H9 (cell line): ENCODE results near the gene AGPAT1. TPM values are rescaled to one million over a fixed set of nuclear protein-coding genes. Genes with fewer than 3 reads are reported as not detected.

Experiments used
- DNase-seq: peaks from one replicate; pipeline ENCODE4 v3.0.0-alpha.2; 2017
- H2AFZ ChIP-seq: one replicate; pipeline ENCODE4 v1.6.1; 2013; ENCODE audit warnings: mild to moderate bottlenecking, low read length, control low read depth, moderate library complexity
- H2AK5ac ChIP-seq: 2 replicates; pipeline ENCODE4 v1.6.1; 2013; ENCODE audit warnings: low read length, control low read depth, mixed read lengths; ENCODE audit not compliant: insufficient read length
- H2BK120ac ChIP-seq: one replicate; pipeline ENCODE4 v1.6.1; 2013; ENCODE audit warnings: low read depth, mild to moderate bottlenecking, low read length, control low read depth, inconsistent platforms; ENCODE audit not compliant: poor library complexity, severe bottlenecking
- H2BK12ac ChIP-seq: 2 replicates; pipeline ENCODE4 v1.6.1; 2013; ENCODE audit warnings: low read length, control low read depth, mixed read lengths, low read depth; ENCODE audit not compliant: insufficient read length
- H2BK15ac ChIP-seq: 2 replicates; pipeline ENCODE4 v1.6.1; 2013; ENCODE audit warnings: low read depth, low read length, control low read depth
- H2BK20ac ChIP-seq: one replicate; pipeline ENCODE4 v1.6.1; 2013; ENCODE audit warnings: low read depth, mild to moderate bottlenecking, low read length, control low read depth, inconsistent platforms; ENCODE audit not compliant: poor library complexity, severe bottlenecking
- H2BK5ac ChIP-seq: 2 replicates; pipeline ENCODE4 v1.6.1; 2013; ENCODE audit warnings: low read length, control low read depth, mixed read lengths; ENCODE audit not compliant: insufficient read length
- H3K14ac ChIP-seq: 2 replicates; pipeline ENCODE4 v1.6.1; 2013; ENCODE audit warnings: low read length, control low read depth; ENCODE audit not compliant: insufficient read depth
- H3K18ac ChIP-seq: 2 replicates; pipeline ENCODE4 v1.6.1; 2013; ENCODE audit warnings: low read depth, mild to moderate bottlenecking, mixed read lengths, low read length, control low read depth; ENCODE audit not compliant: insufficient read length
- H3K23ac ChIP-seq: 2 replicates; pipeline ENCODE4 v1.6.1; 2013; ENCODE audit warnings: low read length, control low read depth, mixed read lengths, low read depth; ENCODE audit not compliant: insufficient read length
- H3K23me2 ChIP-seq: 2 replicates; pipeline ENCODE4 v1.6.1; 2013; ENCODE audit warnings: low read depth, mild to moderate bottlenecking, mixed read lengths, low read length, control low read depth; ENCODE audit not compliant: insufficient read length, poor library complexity, severe bottlenecking
- H3K27ac ChIP-seq: 2 replicates; pipeline ENCODE4 v1.5.1; 2013; ENCODE audit warnings: low read length, control low read depth, mixed read lengths, low read depth; ENCODE audit not compliant: insufficient read length
- H3K27me3 ChIP-seq: 2 replicates; pipeline ENCODE4 v1.6.1; 2013; ENCODE audit warnings: low read length, control low read depth, inconsistent platforms; ENCODE audit not compliant: insufficient read depth
- H3K4ac ChIP-seq: 2 replicates; pipeline ENCODE4 v1.6.1; 2013; ENCODE audit warnings: low read depth, mild to moderate bottlenecking, control low read depth, inconsistent platforms, low read length, moderate library complexity
- H3K4me1 ChIP-seq: 2 replicates; pipeline ENCODE4 v1.6.1; 2013; ENCODE audit warnings: low read length, control low read depth, inconsistent platforms; ENCODE audit not compliant: insufficient read depth
- H3K4me2 ChIP-seq: 2 replicates; pipeline ENCODE4 v1.6.1; 2013; ENCODE audit warnings: low read length, control low read depth, mixed read lengths; ENCODE audit not compliant: insufficient read length, insufficient read depth
- H3K56ac ChIP-seq: 2 replicates; pipeline ENCODE4 v1.6.1; 2013; ENCODE audit warnings: low read depth, mild to moderate bottlenecking, mixed read lengths, low read length, control low read depth; ENCODE audit not compliant: insufficient read length
- H3K79me1 ChIP-seq: 2 replicates; pipeline ENCODE4 v1.6.1; 2013; ENCODE audit warnings: low read depth, mild to moderate bottlenecking, moderate library complexity, low read length, control low read depth, inconsistent platforms; ENCODE audit not compliant: insufficient read depth, poor library complexity, severe bottlenecking
- H3K79me2 ChIP-seq: 2 replicates; pipeline ENCODE4 v1.6.1; 2013; ENCODE audit warnings: low read length, control low read depth, inconsistent platforms; ENCODE audit not compliant: insufficient read depth
- H3K9ac ChIP-seq: 2 replicates; pipeline ENCODE4 v1.6.1; 2013; ENCODE audit warnings: low read length, control low read depth, mixed read lengths; ENCODE audit not compliant: insufficient read length; ENCODE audit errors: extremely low read depth
- H3K9me3 ChIP-seq: one replicate; pipeline ENCODE4 v1.6.1; 2013; ENCODE audit warnings: low read depth, low read length, inconsistent platforms; ENCODE audit not compliant: control insufficient read depth
- H3T11ph ChIP-seq: one replicate; pipeline ENCODE4 v1.6.1; 2013; ENCODE audit warnings: mild to moderate bottlenecking, low read length, control low read depth, inconsistent platforms
- H4K20me1 ChIP-seq: one replicate; pipeline ENCODE4 v1.6.1; 2013; ENCODE audit not compliant: control insufficient read depth, insufficient read length, insufficient read depth
- H4K5ac ChIP-seq: 2 replicates; pipeline ENCODE4 v1.6.1; 2013; ENCODE audit warnings: low read depth, mild to moderate bottlenecking, mixed read lengths, low read length, control low read depth; ENCODE audit not compliant: insufficient read length
- H4K8ac ChIP-seq: replicated peaks from 2 replicates; pipeline ENCODE4 v1.6.1; 2013; ENCODE audit warnings: low read length, control low read depth, mixed read lengths, low read depth; ENCODE audit not compliant: insufficient read length
- H4K91ac ChIP-seq: 2 replicates; pipeline ENCODE4 v1.6.1; 2013; ENCODE audit warnings: low read depth, mild to moderate bottlenecking, moderate library complexity, mixed read lengths, low read length, control low read depth; ENCODE audit not compliant: insufficient read length
- H3K27ac Mint-ChIP-seq, 3 experiments: 2 replicates in 2 of 3; 3 replicates in 1 of 3; pipeline ENCODE4 v1.8.0; 2020 to 2021; ENCODE audit warnings: mixed read lengths in 3 of 3, mild to moderate bottlenecking in 1 of 3, moderate library complexity in 1 of 3
- H3K27me3 Mint-ChIP-seq: 2 replicates; pipeline ENCODE4 v1.8.0; 2021; ENCODE audit warnings: low read depth, mild to moderate bottlenecking, moderate library complexity, mixed read lengths
- H3K36me3 Mint-ChIP-seq, 3 experiments: 2 replicates in 2 of 3; 3 replicates in 1 of 3; pipeline ENCODE4 v1.8.0; 2020 to 2021; ENCODE audit warnings: low read depth in 3 of 3, mixed read lengths in 3 of 3; ENCODE audit not compliant: insufficient read depth in 1 of 3
- H3K4me1 Mint-ChIP-seq, 2 experiments: 2 replicates each; pipeline ENCODE4 v1.8.0; 2020; ENCODE audit warnings: mixed read lengths in 2 of 2
- H3K4me3 Mint-ChIP-seq, 2 experiments: 2 replicates in 1 of 2; 3 replicates in 1 of 2; pipeline ENCODE4 v1.8.0; 2020 to 2021; ENCODE audit warnings: mild to moderate bottlenecking in 2 of 2, mixed read lengths in 2 of 2, moderate library complexity in 1 of 2
- H3K9me3 Mint-ChIP-seq, 2 experiments: 2 replicates in 1 of 2; 3 replicates in 1 of 2; pipeline ENCODE4 v1.8.0; 2020; ENCODE audit warnings: mild to moderate bottlenecking in 2 of 2, mixed read lengths in 2 of 2, moderate library complexity in 1 of 2
- CTCF ChIP-seq: fragments of 200-600 bp; sonication (generic); conservative IDR thresholded peaks from 3 replicates; pipeline ENCODE4 v1.8.0; 2021; ENCODE audit warnings: antibody characterized with exemption, mild to moderate bottlenecking
- WGBS: extraction: QIAGEN DNeasy Blood & Tissue Kit; methylation state at CpG from one replicate; pipeline ENCODE4 v1.1.7; 2013; ENCODE audit warnings: missing lambda C conversion rate, low lambda C conversion rate, mixed read lengths; ENCODE audit not compliant: insufficient read length; ENCODE audit errors: extremely low coverage; 5-methylcytosine and 5-hydroxymethylcytosine counted together
- total RNA-seq: library from RNA; stranded (reverse); gene quantifications from 2 replicates; pipeline ENCODE4 v1.2.1, GENCODE V29; 2021

AGPAT1 gene
- total RNA-seq, 1 experiment from 2014 or later, result 89.5 TPM

DNA sequence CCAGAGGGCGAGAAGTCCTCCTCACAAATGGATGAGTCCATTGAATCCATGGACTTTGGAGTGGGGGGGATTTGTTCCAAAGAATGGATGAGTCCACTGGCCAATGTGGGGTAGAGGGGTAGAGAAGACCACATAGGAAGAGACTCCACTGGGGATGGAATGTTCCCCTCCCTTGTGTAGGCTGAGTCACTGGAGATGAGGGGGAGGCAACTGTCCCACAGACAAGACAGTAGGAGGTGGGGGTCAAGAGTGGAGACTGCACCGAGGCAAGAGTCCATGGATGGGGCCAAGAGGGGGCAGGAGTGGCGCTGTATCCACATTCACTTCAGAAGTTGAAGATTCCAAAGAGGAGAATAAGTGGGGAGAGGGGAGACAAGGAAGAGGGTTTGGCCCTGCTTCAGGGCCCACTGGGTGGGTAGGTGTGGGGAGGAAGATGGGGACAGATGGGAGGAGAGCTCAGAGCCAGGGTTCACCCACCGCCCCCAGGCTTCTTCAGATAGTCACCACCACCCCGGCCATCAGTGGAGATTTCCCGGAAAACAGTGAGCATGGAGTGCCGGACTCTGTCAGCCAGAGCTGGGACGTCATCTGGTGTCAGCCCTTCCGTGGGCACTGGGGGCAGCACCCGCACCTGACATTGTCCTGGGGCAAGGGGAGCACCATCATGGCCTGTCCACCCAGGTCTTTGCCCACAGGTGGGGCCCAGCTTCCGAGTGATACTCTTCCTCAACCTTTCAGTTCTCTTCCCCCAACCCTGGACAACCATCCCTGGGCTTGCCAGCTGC, 6.9 kb downstream of the AGPAT1 start:
- Histone ChIP-seq H3K4me2 (no peak overlapping the region), H3K56ac (no peak overlapping the region), H4K20me1 (peaks cover 2% of the 10 kb centered on the region), H3K27me3 (no peaks in the 10 kb centered on the region), H3K23ac (no peak overlapping the region), H2BK20ac (no peak overlapping the region), H3K4ac (no peak overlapping the region), H2BK12ac (no peak overlapping the region), H3T11ph (no peak overlapping the region), H2BK5ac (no peak overlapping the region), H4K91ac (no peak overlapping the region), H3K79me1 (no peaks in the 10 kb centered on the region), H3K4me1 (peaks cover 2% of the 10 kb centered on the region), H3K9me3 (no peaks in the 10 kb centered on the region), H4K8ac (no peak overlapping the region), H3K23me2 (no peaks in the 10 kb centered on the region), H3K14ac (no peak overlapping the region), H3K9ac (no peak overlapping the region), H3K27ac (no peak overlapping the region), H2AFZ (no peak overlapping the region), H3K18ac (no peak overlapping the region), H2AK5ac (no peak overlapping the region), H3K79me2 (peaks cover 2% of the 10 kb centered on the region; the same call in 1 of the 2 replicates), H2BK15ac (no peak overlapping the region), H4K5ac (no peak overlapping the region), H2BK120ac (no peak overlapping the region)
- Mint-ChIP-seq H3K4me1 (peaks cover 17 to 30% of the 10 kb centered on the region in 2 experiments), H3K4me3 (no peak overlapping the region; a peak in 1 of 5 replicates), H3K27ac (peak overlapping the region; percentile 14 to 57 (median 57); a peak in 3 of 7 replicates), H3K36me3 (peaks cover 40 to 72% (median 58%) of the 10 kb centered on the region in 3 experiments), H3K9me3 (no peaks in the 10 kb centered on the region), H3K27me3 (no peaks in the 10 kb centered on the region; the same call in 1 of the 2 replicates)
- no CpG with 5 or more reads among the region's 11 CpGs for WGBS
- TF ChIP-seq CTCF, result peak; percentile 18; the same call in 1 of the 3 replicates
- no peak for DNase-seq
